Endometrium (tissue), 2 donors: ENCODE measurements around the gene KRT81.
"Not testable (repeated sequence)": the region's sequence is repeated elsewhere in the genome, so short reads cannot be mapped to it uniquely, and the experiment has no call there.

Experiments used
- FAIRE-seq: peaks from 2 replicates; lab custom pipeline; 2012; peaks lifted over from hg19 to GRCh38; lab: Jason Lieb, UNC
- donor health status: control.
- donor health status: control.

The KRT81 gene

DNA sequence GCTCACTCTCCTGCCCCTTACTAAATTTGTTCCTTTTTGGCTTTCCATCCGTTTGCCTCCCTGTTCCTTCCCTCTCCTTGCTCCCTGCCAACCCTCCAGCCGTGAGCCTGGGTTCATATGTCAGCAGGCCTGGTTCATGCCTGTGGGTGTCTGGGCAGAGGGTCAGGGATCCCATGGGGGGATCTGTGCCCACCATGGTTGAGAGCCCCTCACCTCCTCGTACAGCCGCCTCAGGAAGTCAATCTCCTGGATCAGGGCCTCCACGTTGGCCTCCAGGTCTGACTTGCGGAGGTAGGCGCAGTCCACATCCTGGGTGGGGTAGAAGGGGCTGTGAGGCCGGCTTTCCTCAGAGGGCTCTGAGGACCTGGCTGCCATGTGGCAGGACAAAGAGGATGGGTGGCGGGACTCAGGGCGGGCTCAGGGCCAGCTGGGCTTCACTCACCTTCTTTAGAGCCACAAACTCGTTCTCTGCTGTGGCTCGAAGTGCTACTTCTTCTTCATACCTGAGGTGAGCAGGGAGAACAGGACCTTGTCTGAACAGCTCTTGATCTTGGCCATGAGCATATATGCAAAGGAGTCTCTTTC lies 26.2 kb upstream of the KRT81 start:
- no peak for FAIRE-seq

GRCh38 chr12:52316701-52317100 lies 25.4 kb upstream of the KRT81 start:
- FAIRE-seq, result no peak

GRCh38 chr12:52316290-52316689 lies 25.0 kb upstream of the KRT81 start:
- no peak for FAIRE-seq

- not testable (repeated sequence) for FAIRE-seq
Observed at GRCh38 chr12:52315721-52316120, 24.4 kb upstream of the KRT81 start.

GRCh38 chr12:52314511-52314910 lies 23.2 kb upstream of the KRT81 start:
- no peak for FAIRE-seq

GRCh38 chr12:52313926-52314325 lies 22.6 kb upstream of the KRT81 start:
- no peak for FAIRE-seq

- FAIRE-seq, result no peak
Observed at GRCh38 chr12:52313461-52313860, 22.1 kb upstream of the KRT81 start.

DNA sequence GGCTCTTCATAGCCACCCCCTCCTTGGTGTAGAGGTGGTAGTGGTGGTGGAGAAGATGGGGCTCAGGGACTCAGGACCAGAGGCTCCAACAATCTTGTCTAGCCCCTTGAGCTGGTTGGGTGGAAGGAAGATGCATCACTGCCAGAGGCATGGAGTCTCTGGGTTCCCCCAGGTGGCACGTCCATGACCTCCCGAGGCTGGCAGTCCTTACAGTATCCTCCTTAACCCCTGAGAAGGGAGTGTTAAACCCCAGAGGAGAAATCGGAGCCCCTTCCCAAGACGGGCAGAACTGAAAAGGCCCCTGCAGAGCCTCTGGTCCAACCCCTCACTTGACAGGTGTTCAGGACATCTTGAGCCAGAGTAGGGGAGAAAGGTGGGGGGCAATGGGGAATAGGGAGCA lies 20.8 kb upstream of the KRT81 start:
- no peak for FAIRE-seq

GRCh38 chr12:52311285-52311648 lies 19.9 kb upstream of the KRT81 start:
- no peak for FAIRE-seq

DNA sequence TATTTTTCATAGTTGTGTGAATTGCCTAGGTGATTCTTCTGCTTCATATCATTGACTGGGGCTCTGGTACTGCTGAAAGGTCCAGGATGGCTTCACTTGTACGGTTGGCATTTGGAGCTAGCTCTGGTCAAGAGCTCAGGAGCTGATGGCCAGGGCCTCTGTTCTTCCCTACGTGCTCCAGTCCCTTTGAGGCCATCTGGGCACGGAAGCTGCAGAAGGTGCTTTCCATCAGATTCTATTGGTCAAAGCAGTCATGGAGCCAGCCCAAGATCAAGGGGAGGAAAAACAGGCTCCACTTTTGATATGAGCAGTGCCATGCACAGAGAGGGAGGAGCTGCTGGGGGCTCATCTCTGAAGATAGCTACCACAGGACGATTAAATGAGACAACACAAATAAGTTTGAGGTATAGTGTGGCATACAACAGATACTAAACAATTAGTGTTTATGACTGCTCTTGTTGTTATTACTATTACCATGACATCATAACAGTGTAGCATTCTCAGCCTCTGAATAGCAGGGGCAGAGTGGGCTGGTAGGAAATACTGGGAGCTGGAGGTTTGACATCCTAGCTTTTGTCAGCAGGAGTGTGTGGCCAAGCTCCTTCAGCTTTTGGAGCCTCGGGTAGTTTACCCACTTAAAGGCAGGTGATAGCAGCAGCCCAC lies 19.4 kb upstream of the KRT81 start:
- FAIRE-seq, result no peak

DNA sequence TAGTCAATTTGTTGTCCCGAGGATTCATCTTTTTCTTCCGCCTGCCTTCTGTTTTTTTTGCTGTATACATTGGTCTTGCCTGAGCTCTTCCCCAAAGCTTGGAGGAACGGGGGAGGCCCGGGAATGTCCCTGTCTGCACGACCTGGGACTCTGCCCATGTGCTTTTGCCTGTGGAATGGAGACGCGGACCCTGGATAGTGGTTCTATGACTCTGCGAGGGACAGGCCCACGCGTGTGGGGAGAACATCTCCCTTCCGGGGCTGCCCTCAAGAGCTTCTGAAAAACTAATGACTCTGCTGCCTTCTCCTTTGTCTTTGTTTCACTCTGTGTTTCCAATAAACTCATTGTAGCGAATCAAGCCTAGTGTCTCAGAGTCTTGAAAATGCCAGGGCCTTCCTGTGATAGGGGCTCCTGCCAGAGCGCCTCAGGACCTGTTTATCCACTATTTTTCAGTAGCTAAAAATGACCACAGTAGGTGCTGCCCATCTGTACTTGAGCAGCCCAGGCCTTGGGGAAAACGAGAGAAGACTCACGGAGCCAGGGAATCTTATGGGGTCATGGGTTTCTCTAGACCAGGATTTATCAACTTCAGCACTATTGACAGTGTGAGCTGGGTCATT lies 17.6 kb upstream of the KRT81 start:
- no peak for FAIRE-seq

DNA sequence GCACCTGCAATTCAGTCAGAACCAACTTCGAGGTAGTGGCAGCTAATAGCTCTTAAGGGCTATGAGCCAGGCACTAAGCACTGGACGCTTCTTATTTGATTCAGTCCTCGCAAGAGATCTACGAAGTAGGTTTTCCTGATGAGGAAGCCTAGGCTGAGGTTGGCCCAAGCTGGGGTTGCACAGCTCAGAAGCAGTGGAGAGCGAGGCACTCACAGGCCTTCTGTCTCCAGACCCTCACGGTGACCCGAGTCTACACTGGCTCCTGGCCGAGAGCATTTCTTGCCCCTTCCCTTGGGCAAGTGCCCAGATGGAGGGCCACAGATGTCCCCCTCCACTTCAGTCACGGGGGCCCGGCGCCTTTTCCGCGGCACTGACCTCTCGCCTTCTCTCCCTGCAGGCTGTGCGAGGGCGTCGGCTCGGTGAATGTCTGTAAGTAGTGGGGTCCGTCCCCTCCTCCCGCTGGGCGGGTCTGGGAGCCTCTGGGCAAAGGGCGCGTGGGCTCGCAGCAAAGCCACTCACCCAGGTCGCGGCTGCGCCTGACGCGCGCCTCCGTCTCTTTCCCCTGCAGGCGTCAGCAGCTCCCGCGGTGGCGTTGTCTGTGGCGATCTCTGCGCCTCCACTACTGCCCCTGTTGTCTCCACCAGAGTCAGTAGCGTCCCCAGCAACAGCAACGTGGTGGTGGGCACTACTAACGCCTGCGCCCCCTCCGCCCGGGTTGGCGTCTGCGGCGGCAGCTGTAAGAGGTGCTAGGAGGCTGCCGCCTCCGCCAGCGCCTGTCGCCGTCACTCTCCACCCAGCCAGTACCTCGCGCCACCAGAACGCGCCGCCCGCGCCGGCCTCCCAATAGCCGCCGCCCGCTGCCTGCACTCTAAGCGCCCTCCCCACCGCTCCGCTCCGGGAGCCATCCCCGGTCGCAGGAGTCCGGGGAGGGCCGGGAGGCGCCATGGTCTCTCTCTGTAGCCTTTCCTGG lies 16.8 kb upstream of the KRT81 start:
- no peak for FAIRE-seq

DNA sequence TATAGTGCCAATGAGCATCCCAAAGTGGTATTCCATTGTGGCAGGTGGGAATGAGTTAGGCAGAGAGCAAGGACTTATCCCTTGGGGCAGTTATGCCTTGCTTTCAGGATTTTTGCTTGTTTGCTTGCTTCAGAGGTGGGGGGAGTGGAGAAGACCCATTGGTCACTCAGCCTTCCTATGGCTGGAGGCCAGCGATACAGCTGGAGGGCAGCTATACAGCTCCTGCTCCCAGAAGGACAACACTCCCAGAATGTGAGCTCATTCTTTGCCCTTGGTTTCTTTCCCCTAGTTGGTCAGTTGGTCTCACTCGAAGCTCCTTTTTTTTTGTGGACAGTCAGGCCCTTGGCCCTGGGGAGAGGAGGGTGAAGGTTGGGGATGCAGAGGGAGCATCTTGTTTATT lies 15.4 kb upstream of the KRT81 start:
- FAIRE-seq, result no peak

DNA sequence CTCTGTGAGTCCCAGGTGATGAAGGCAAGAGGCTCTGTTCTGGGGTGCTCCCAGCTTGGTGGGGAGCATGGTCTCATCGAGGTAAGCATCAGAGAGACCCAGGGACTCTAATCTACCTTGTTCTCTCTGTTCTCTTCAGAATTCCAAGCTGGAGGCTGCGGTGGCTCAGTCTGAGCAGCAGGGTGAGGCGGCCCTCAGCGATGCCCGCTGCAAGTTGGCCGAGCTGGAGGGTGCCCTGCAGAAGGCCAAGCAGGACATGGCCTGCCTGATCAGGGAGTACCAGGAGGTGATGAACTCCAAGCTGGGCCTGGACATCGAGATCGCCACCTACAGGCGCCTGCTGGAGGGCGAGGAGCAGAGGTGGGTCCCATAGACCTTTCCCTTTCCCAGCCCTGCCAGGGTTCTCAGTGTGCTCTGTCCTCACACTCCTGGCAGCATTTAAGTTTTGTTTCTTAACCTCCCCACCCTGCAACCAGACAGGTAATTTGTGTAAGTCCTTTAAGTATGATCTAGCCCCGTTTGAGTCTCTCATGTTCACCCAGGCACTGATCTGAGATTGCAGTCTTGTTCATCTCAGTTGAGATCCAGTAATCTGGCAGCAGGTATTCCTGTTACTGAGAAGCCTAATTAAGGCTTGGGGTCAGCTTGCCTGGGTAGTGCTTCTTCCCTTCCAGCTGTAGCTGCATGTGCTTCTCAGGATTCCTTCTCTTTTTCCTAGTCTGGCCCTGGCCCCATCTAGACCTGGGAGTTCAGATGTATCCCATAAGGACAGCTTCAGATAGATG lies 14.8 kb upstream of the KRT81 start:
- FAIRE-seq, result no peak

DNA sequence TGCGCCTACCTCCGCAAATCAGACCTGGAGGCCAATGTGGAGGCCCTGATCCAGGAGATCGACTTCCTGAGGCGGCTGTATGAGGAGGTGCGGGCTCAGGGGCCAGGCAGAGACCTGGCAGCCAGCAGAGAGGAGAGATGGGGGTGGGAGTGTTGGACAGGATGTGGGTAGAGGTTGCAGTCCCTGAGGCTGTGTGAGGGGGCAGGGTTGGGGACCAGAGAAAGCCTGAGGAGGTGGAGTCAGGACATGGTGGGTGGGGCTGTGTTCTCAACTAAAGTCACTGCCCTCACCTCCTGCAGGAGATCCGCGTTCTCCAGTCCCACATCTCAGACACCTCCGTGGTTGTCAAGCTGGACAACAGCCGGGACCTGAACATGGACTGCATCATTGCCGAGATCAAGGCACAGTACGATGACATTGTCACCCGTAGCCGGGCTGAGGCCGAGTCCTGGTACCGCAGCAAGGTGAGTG lies 13.6 kb upstream of the KRT81 start:
- FAIRE-seq, result not testable (repeated sequence)

DNA sequence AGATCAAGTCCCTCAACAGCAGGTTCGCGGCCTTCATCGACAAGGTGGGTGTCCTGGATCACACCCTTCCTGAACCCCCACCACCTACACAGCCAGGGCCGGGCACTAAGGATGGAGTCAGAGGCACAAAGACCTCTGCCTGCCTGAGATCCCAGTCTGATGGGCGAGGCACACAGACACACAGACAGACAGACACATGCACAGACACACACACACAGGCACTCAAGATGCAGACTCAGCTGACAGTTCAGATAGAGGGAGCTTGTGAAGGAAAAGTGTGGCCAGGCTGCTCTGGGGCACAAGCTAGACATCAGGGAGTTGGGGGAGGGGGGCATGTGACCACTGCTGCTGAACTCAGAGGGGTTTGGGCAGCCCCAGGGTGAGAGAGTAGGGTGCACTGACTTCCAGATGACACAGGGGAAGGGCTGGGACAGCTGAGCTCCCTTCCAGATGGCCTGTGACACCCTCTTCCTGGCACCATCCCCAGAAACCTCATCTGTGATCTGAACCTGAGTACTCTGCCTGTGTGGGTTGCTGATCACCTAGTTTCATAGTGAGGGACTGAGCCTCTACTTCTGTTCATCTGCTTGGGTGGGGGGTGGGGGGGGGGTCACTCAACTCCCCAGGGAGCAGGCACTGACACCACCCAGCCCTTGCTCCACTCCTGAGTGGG lies 11.0 kb upstream of the KRT81 start:
- not testable (repeated sequence) for FAIRE-seq

- FAIRE-seq, result not testable (repeated sequence)
Observed at GRCh38 chr12:52301721-52302120, 10.4 kb upstream of the KRT81 start.

DNA sequence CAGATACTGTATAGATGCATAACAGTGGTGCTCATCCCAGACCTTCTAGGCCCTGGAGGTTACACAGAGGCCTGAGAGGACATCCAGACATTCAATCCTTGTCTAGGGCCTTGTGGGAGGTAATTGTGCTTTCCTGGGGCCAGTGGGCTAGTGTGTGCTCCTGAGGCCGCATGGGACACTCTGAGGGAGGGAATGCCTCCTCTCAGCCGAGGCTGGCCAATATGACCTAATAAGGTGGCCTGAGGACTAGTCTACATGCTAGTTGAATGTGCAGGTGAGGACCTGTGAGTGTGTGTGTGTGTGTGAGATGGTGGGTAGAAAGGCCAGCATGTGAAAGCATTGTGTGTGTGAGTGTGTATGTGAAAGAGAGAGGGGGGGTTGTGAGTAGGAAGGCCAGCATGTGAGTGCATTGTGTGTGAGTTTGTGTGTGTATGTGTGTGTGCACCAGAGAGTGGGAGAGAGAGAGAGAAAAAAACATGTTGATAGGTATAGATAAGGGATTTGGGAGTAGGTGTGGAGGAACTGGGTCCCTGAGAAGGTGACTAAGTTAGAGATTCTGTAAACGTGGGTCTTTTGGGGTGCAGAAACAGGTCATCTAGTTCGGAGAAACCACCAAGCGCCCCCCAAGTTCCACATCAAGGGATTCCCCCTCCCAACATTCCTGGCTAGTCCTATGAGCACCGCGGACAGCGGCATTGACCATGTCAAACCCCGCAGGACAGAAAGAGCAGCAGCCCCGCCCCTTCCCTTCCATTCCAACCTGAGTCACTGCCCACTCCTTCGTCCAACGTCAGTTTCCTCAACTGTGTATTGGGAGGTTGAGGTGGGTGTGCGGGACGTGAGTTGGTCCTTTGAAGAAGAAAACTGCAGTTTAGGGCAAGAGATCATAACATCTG lies 9.7 kb upstream of the KRT81 start:
- no peak for FAIRE-seq

GRCh38 chr12:52298677-52299190 lies 7.4 kb upstream of the KRT81 start:
- no peak for FAIRE-seq
